ENCODE data around the gene CALY.

- TF ChIP-seq POLR2A (IDR thresholded peaks at IDR 0.05) (no peak), POLR2AphosphoS5 (IDR thresholded peaks at IDR 0.05) (no peak)
- TF ChIP-seq, protein P1, sequence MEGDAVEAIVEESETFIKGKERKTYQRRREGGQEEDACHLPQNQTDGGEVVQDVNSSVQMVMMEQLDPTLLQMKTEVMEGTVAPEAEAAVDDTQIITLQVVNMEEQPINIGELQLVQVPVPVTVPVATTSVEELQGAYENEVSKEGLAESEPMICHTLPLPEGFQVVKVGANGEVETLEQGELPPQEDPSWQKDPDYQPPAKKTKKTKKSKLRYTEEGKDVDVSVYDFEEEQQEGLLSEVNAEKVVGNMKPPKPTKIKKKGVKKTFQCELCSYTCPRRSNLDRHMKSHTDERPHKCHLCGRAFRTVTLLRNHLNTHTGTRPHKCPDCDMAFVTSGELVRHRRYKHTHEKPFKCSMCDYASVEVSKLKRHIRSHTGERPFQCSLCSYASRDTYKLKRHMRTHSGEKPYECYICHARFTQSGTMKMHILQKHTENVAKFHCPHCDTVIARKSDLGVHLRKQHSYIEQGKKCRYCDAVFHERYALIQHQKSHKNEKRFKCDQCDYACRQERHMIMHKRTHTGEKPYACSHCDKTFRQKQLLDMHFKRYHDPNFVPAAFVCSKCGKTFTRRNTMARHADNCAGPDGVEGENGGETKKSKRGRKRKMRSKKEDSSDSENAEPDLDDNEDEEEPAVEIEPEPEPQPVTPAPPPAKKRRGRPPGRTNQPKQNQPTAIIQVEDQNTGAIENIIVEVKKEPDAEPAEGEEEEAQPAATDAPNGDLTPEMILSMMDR (IDR thresholded peaks at IDR 0.05) = no peak
Observed at GRCh38 chr10:133293810-133294119, 42.9 kb downstream of the CALY start.
